Erythroblast (primary cell): ENCODE measurements around the gene FAM25G.
"Not testable (repeated sequence)": the region's sequence is repeated elsewhere in the genome, so short reads cannot be mapped to it uniquely, and the experiment has no call there.

Experiments used
- GATA1 ChIP-seq: IDR thresholded peaks from 2 replicates; pipeline ENCODE4 v1.6.1; 2011; ENCODE audit warnings: low read depth, mild to moderate bottlenecking, control low read depth, low read length, moderate library complexity
- POLR2A ChIP-seq: IDR thresholded peaks from 2 replicates; pipeline ENCODE4 v1.6.1; 2011; ENCODE audit warnings: mild to moderate bottlenecking, low read length

DNA sequence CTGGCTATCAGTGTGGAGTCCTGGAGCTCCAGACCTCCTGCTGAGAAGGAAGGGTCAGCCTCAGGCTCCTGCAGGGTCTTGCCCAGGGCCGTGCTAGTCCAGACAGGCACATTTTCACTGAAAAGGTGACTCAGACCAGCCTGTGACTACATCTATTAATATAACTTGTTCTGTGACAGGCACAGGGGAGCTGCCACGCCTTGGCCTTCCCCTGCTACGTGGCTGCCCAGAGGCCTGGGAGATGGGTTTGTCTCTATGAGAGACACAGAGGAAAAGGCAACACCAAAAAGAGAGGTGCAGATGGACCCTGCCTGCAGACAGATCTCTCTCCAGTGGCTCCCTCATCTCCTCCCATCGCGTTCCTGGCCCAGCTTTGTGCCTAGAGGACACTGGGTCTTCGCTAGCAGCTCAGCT lies 9.7 kb downstream of the FAM25G start:
- not testable (repeated sequence) for TF ChIP-seq POLR2A, GATA1
